ENCODE measurements around the gene SIGLEC12.

DNA sequence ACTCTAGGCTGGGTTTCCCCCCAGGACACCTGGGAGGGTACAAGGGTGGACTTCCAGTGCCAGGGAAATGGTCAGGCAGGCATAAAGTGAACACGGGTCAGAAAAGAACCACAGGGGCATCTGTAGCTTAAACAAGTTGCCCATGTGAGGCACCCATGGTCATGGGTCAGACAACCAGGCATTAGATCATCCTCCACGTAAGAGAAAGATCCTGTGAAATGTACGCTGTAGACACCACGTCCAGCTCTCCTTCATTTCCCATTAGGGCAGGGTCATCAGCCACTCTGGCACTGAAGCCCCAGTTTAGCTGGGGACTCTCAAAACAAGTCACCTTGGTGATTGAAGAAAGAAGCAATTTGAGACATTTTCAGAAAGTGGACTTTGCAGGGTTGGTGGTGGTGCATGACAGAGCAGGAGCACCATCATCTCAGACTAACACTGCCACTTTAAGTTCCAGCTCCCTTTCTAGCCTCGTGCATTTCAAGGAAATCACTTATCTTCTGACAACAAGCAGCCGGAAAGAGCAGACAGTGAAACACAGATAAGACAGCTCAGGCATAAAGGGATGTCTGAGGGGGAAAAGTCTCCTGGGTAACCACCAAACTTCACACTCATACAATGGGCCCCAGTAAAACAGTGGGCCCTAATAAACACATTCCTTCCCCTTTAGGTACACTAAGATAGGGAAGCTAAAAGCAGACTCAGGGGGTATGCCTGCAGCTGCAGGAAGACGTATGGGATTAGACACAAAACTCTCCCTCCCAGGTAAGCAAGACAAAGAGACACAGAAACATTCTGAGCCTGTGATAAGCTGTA lies 46.0 kb upstream of the SIGLEC12 start:
- TF ChIP-seq, protein P1, sequence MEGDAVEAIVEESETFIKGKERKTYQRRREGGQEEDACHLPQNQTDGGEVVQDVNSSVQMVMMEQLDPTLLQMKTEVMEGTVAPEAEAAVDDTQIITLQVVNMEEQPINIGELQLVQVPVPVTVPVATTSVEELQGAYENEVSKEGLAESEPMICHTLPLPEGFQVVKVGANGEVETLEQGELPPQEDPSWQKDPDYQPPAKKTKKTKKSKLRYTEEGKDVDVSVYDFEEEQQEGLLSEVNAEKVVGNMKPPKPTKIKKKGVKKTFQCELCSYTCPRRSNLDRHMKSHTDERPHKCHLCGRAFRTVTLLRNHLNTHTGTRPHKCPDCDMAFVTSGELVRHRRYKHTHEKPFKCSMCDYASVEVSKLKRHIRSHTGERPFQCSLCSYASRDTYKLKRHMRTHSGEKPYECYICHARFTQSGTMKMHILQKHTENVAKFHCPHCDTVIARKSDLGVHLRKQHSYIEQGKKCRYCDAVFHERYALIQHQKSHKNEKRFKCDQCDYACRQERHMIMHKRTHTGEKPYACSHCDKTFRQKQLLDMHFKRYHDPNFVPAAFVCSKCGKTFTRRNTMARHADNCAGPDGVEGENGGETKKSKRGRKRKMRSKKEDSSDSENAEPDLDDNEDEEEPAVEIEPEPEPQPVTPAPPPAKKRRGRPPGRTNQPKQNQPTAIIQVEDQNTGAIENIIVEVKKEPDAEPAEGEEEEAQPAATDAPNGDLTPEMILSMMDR (IDR thresholded peaks at IDR 0.05; ENCODE audit: borderline replicate concordance, extremely low read depth, low read length, poor library complexity, severe bottlenecking), result no peak
- no peak for TF ChIP-seq EZH2 (IDR thresholded peaks at IDR 0.05; ENCODE audit: borderline replicate concordance, low read depth, low read length, severe bottlenecking)
